GM23338 (cell line): ENCODE results near the gene MIEF2.

Experiments used
- CREB1 ChIP-seq: fragments of 250-450 bp; sonication (Bioruptor Pico); IDR thresholded peaks from 2 replicates; pipeline ENCODE4 v1.5.0; 2020; ENCODE audit warnings: low read depth, mild to moderate bottlenecking, moderate library complexity
- ETS1 ChIP-seq: IDR thresholded peaks from 2 replicates; pipeline ENCODE4 v1.6.1; 2016; ENCODE audit warnings: antibody characterized with exemption
- EZH2 ChIP-seq: fragments of 200-600 bp; sonication (generic); IDR thresholded peaks from one replicate; pipeline ENCODE4 v1.8.0; 2017; ENCODE audit warnings: antibody characterized with exemption, mild to moderate bottlenecking, low read depth; ENCODE audit not compliant: unreplicated experiment
- EZH2phosphoT487 ChIP-seq: fragments of 200-600 bp; sonication (generic); IDR thresholded peaks from one replicate; pipeline ENCODE4 v1.8.1; 2018; ENCODE audit warnings: antibody characterized with exemption; ENCODE audit not compliant: unreplicated experiment
- JUNB ChIP-seq: IDR thresholded peaks from one replicate; pipeline ENCODE4 v1.6.1; 2016; ENCODE audit warnings: antibody characterized with exemption; ENCODE audit not compliant: unreplicated experiment
- NANOG ChIP-seq: IDR thresholded peaks from 2 replicates; pipeline ENCODE4 v1.6.1; 2016; ENCODE audit warnings: antibody characterized with exemption, borderline replicate concordance
- POLR2AphosphoS5 ChIP-seq: IDR thresholded peaks from 2 replicates; pipeline ENCODE4 v1.6.1; 2016; ENCODE audit warnings: antibody characterized with exemption, low read depth
- STAT1 ChIP-seq: IDR thresholded peaks from one replicate; pipeline ENCODE4 v1.6.1; 2016; ENCODE audit warnings: antibody characterized with exemption; ENCODE audit not compliant: unreplicated experiment
- ZNF114 ChIP-seq: fragments of 250-450 bp; sonication (Bioruptor Pico); IDR thresholded peaks from 2 replicates; pipeline ENCODE4 v1.5.0; 2020; ENCODE audit warnings: mild to moderate bottlenecking, moderate library complexity
- ZNF331 ChIP-seq: fragments of 250-450 bp; sonication (Bioruptor Pico); IDR thresholded peaks from 2 replicates; pipeline ENCODE4 v1.5.0; 2020; ENCODE audit warnings: low read depth, mild to moderate bottlenecking, moderate library complexity
- TF ChIP-seq, protein P1 (sequence below): IDR thresholded peaks from one replicate; pipeline ENCODE4 v1.6.1; 2018; ENCODE audit warnings: antibody characterized with exemption; ENCODE audit not compliant: unreplicated experiment
- TF ChIP-seq, protein P2 (sequence below), 2 experiments: fragments of 200-600 bp in 1 of 2; sonication (generic) in 1 of 2; conservative IDR thresholded peaks; 2 replicates each; pipeline versions ENCODE4 v1.5.1 to v1.6.1; 2016 to 2017; ENCODE audit warnings: antibody characterized with exemption in 2 of 2, low read depth in 2 of 2, mild to moderate bottlenecking in 2 of 2, moderate library complexity in 1 of 2
- TF ChIP-seq, protein P3 (sequence below): fragments of 250-450 bp; sonication (Bioruptor Pico); IDR thresholded peaks from 2 replicates; pipeline ENCODE4 v1.5.0; 2020; ENCODE audit warnings: mild to moderate bottlenecking, moderate library complexity

GRCh38 chr17:18259621-18260331 lies 686 bp upstream of the MIEF2 start:
- TF ChIP-seq, protein P1, sequence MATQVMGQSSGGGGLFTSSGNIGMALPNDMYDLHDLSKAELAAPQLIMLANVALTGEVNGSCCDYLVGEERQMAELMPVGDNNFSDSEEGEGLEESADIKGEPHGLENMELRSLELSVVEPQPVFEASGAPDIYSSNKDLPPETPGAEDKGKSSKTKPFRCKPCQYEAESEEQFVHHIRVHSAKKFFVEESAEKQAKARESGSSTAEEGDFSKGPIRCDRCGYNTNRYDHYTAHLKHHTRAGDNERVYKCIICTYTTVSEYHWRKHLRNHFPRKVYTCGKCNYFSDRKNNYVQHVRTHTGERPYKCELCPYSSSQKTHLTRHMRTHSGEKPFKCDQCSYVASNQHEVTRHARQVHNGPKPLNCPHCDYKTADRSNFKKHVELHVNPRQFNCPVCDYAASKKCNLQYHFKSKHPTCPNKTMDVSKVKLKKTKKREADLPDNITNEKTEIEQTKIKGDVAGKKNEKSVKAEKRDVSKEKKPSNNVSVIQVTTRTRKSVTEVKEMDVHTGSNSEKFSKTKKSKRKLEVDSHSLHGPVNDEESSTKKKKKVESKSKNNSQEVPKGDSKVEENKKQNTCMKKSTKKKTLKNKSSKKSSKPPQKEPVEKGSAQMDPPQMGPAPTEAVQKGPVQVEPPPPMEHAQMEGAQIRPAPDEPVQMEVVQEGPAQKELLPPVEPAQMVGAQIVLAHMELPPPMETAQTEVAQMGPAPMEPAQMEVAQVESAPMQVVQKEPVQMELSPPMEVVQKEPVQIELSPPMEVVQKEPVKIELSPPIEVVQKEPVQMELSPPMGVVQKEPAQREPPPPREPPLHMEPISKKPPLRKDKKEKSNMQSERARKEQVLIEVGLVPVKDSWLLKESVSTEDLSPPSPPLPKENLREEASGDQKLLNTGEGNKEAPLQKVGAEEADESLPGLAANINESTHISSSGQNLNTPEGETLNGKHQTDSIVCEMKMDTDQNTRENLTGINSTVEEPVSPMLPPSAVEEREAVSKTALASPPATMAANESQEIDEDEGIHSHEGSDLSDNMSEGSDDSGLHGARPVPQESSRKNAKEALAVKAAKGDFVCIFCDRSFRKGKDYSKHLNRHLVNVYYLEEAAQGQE, result no peak
- TF ChIP-seq EZH2phosphoT487, result no peak
- TF ChIP-seq POLR2AphosphoS5, result no peak
- no peak for TF ChIP-seq JUNB
- TF ChIP-seq, protein P2, sequence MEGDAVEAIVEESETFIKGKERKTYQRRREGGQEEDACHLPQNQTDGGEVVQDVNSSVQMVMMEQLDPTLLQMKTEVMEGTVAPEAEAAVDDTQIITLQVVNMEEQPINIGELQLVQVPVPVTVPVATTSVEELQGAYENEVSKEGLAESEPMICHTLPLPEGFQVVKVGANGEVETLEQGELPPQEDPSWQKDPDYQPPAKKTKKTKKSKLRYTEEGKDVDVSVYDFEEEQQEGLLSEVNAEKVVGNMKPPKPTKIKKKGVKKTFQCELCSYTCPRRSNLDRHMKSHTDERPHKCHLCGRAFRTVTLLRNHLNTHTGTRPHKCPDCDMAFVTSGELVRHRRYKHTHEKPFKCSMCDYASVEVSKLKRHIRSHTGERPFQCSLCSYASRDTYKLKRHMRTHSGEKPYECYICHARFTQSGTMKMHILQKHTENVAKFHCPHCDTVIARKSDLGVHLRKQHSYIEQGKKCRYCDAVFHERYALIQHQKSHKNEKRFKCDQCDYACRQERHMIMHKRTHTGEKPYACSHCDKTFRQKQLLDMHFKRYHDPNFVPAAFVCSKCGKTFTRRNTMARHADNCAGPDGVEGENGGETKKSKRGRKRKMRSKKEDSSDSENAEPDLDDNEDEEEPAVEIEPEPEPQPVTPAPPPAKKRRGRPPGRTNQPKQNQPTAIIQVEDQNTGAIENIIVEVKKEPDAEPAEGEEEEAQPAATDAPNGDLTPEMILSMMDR (conservative IDR thresholded peaks at IDR 0.05; ENCODE audit: low read depth in 2 of 2), result no peak
- no peak for TF ChIP-seq EZH2
- no peak for TF ChIP-seq ETS1
- TF ChIP-seq ZNF114 (CRISPR knock-in tag), result no peak
- no peak for TF ChIP-seq STAT1
- no peak for TF ChIP-seq CREB1 (CRISPR knock-in tag)
- no peak for TF ChIP-seq NANOG
- TF ChIP-seq ZNF331, result no peak
- TF ChIP-seq, protein P3, sequence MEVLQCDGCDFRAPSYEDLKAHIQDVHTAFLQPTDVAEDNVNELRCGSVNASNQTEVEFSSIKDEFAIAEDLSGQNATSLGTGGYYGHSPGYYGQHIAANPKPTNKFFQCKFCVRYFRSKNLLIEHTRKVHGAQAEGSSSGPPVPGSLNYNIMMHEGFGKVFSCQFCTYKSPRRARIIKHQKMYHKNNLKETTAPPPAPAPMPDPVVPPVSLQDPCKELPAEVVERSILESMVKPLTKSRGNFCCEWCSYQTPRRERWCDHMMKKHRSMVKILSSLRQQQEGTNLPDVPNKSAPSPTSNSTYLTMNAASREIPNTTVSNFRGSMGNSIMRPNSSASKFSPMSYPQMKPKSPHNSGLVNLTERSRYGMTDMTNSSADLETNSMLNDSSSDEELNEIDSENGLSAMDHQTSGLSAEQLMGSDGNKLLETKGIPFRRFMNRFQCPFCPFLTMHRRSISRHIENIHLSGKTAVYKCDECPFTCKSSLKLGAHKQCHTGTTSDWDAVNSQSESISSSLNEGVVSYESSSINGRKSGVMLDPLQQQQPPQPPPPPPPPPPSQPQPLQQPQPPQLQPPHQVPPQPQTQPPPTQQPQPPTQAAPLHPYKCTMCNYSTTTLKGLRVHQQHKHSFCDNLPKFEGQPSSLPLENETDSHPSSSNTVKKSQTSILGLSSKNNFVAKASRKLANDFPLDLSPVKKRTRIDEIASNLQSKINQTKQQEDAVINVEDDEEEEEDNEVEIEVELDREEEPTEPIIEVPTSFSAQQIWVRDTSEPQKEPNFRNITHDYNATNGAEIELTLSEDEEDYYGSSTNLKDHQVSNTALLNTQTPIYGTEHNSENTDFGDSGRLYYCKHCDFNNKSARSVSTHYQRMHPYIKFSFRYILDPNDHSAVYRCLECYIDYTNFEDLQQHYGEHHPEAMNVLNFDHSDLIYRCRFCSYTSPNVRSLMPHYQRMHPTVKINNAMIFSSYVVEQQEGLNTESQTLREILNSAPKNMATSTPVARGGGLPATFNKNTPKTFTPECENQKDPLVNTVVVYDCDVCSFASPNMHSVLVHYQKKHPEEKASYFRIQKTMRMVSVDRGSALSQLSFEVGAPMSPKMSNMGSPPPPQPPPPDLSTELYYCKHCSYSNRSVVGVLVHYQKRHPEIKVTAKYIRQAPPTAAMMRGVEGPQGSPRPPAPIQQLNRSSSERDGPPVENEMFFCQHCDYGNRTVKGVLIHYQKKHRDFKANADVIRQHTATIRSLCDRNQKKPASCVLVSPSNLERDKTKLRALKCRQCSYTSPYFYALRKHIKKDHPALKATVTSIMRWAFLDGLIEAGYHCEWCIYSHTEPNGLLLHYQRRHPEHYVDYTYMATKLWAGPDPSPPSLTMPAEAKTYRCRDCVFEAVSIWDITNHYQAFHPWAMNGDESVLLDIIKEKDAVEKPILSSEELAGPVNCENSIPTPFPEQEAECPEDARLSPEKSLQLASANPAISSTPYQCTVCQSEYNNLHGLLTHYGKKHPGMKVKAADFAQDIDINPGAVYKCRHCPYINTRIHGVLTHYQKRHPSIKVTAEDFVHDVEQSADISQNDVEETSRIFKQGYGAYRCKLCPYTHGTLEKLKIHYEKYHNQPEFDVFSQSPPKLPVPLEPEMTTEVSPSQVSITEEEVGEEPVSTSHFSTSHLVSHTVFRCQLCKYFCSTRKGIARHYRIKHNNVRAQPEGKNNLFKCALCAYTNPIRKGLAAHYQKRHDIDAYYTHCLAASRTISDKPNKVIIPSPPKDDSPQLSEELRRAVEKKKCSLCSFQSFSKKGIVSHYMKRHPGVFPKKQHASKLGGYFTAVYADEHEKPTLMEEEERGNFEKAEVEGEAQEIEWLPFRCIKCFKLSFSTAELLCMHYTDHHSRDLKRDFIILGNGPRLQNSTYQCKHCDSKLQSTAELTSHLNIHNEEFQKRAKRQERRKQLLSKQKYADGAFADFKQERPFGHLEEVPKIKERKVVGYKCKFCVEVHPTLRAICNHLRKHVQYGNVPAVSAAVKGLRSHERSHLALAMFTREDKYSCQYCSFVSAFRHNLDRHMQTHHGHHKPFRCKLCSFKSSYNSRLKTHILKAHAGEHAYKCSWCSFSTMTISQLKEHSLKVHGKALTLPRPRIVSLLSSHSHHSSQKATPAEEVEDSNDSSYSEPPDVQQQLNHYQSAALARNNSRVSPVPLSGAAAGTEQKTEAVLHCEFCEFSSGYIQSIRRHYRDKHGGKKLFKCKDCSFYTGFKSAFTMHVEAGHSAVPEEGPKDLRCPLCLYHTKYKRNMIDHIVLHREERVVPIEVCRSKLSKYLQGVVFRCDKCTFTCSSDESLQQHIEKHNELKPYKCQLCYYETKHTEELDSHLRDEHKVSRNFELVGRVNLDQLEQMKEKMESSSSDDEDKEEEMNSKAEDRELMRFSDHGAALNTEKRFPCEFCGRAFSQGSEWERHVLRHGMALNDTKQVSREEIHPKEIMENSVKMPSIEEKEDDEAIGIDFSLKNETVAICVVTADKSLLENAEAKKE (CRISPR knock-in tag), result no peak
